Hindlimb muscle (tissue), 1 donor: ENCODE data around the gene AMBRA1. TPM values are rescaled to one million over a fixed set of nuclear protein-coding genes. Genes with fewer than 3 reads are reported as not detected.
"Not testable (repeated sequence)": the region's sequence is repeated elsewhere in the genome, so short reads cannot be mapped to it uniquely, and the experiment has no call there.

Experiments
- DNase-seq: peaks from one replicate; pipeline ENCODE4 v3.0.0-alpha.2; 2013
- polyA plus RNA-seq: library from polyadenylated mRNA; unstranded; fragments of 120-200 nt; gene quantifications from one replicate; pipeline ENCODE4 v1.2.1, GENCODE V29; 2013; ENCODE audit not compliant: insufficient read length

AMBRA1 gene
- polyA plus RNA-seq, 1 donor: 15.1 TPM

DNA sequence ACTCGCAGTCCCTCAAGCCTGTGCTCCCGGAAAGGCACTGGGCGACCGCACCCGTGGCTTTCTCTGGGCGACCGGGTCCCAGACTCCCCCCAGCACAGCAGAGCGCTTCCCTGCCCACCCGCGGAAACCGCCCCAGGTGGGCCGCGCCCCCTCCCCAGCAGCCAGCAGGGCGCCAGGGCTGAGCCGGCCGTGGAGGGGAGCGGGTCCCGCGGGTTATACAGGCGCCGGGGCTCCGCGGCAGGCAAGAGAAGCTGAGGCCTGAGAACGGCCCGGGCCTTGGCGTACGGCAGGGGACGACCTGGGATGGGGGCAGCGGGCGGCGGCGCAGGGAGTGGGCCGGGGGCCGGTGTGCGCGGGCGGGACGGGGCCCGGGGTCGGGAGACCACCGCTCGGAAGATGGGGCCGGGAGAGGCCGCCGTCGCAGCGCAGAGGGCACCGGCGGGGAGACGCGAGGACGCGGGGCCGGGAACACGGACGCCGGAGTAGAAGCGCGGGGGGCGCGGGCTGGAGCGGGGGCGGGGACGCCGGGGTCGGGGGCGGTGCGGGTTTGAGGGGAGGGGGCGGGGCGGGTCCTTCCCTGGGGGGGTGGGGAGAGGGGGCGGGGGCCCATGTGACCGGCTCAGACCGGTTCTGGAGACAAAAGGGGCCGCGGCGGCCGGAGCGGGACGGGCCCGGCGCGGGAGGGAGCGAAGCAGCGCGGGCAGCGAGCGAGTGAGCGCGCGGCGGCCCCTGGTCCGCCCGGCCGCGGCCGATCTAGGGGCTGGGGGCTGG lies 212.6 kb downstream of the AMBRA1 start, which contains the start of gene MDK:
Gene MDK, plus strand, starts transcription at position 622 of the 771 bp plus-strand sequence. CDS start 389 bp downstream, outside the sequence.
- no peak for DNase-seq

DNA sequence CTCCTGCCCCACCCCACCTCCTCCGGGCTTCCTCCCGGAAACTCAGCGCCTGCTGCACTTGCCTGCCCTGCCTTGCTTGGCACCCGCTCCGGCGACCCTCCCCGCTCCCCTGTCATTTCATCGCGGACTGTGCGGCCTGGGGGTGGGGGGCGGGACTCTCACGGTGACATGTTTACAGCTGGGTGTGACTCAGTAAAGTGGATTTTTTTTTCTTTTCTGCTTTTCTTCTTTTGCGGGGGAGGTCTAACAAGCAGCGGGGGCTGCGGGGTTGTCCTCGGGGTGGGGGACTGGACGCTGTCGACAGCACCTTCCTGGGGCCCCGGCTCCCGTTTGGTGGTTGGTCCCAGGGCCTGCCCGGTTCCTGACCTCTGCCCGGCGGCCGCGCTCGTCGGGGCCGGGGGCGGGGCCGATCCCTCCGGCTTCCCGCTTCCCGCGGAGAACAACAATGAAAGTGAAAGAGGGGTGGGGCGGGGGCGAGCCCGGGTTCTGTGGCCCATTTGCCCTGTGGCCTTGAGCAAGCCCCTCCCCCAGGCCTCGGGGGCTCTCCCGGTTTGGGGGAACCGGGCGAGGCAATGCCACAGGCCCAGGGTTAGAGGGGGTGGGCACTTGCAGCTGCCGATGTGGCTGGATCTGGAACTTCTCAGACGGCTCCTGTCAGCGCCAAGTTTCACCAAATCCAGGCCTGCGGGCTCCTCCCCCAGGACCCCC lies 213.3 kb downstream of the AMBRA1 start:
- DNase-seq: no peak

DNA sequence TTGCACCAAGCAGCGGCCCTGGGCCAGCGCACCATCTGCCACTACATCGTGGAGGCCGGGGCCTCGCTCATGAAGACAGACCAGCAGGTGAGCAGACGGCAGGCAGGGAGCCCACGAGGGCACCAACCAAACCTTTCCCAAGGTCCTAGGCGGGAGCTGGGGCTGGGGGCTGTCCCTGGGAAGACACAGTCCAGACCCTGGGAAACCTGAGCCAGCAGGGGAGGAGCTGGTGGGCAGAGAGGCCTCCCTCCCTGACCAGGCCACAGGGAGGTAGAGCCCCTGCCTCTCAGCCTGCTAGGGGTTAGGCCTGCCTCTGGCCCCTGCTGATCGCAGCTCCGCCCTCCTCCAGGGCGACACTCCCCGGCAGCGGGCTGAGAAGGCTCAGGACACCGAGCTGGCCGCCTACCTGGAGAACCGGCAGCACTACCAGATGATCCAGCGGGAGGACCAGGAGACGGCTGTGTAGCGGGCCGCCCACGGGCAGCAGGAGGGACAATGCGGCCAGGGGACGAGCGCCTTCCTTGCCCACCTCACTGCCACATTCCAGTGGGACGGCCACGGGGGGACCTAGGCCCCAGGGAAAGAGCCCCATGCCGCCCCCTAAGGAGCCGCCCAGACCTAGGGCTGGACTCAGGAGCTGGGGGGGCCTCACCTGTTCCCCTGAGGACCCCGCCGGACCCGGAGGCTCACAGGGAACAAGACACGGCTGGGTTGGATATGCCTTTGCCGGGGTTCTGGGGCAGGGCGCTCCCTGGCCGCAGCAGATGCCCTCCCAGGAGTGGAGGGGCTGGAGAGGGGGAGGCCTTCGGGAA lies 214.1 kb downstream of the AMBRA1 start:
- not testable (repeated sequence) for DNase-seq

DNA sequence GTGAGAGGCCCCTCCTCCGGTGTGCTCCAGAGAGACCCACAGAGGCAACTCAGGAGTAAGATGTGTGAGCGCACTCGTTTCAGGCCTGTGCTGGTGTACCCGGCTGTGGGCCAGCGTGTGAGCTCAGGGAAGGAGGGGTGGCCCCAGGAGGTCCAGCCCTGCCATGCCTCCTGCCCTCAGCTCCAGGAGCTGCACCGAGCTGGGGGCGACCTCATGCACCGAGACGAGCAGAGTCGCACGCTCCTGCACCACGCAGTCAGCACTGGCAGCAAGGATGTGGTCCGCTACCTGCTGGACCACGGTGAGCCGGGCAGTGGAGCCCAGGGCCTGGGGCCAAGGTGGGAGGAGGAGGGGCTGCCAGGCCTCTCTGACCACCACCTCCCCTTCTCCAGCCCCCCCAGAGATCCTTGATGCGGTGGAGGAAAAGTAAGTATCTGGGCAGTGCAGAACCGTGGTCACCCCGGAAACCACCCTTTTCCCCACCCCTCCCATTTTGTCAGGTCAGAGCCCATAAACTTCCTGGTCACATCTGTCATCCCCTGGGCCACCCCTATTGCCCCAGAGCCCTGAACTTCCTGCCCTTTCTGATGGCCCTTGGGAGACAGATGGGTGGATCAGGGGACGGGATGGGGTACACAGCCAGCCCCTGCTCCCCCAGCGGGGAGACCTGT lies 214.9 kb downstream of the AMBRA1 start:
- no peak for DNase-seq

DNA sequence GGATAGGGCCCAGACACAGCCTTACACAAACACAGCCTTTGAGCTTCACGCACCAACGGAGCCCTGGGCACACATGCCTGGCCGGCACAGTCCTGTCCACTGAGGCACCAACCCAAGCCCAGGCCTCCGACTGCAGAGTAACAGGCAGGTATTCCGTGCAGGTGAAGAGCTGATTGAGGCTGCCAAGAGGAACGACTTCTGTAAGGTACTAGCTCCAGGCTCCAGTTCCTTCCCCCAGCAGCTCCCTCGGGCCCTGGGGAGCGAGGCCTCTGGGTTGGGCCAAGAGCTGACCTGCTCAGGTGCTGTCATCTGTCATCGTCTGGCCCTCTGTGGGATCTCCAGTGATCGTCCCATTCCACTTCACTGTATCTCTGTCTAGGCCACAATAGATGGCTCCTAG lies 215.5 kb downstream of the AMBRA1 start:
- no peak for DNase-seq

DNA sequence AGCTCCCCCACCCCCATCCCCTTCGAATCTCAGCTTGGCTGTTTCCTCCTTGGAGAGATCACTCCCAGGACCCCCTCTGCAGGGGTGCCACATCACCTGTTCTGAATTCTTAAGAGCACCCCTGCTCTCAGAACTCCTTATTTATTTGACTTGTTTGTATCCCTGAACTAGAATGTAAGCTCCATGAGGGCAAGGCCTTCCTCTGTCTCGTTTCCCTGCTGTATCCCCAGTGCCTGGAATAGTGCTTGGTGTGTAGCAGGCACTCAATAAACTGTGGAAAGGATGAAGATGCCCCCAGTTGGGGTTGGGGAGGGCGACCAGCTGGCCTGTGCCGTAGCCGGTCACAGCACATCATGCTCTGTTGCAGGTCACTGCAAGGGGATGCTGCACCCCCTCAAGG lies 216.0 kb downstream of the AMBRA1 start:
- DNase-seq: no peak

DNA sequence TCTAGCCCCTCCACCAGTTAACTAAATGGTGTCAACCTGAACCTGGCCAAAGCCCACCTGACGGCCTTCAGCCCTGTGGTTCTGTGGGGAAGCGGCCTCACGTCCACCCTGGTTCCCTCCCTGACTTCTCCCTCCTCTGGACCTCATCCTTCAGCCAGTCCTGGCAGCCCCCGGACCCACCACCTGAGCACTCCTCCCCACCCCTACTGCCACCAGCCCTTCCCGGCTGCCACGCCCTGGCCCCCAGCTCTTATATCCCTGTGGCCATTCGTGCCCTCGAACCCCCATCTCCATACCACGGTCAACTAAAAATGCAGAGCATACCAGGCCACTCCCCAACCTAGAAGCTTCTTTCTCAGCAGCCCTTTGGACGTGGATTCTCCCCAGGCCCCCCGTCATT lies 216.5 kb downstream of the AMBRA1 start:
- no peak for DNase-seq

DNA sequence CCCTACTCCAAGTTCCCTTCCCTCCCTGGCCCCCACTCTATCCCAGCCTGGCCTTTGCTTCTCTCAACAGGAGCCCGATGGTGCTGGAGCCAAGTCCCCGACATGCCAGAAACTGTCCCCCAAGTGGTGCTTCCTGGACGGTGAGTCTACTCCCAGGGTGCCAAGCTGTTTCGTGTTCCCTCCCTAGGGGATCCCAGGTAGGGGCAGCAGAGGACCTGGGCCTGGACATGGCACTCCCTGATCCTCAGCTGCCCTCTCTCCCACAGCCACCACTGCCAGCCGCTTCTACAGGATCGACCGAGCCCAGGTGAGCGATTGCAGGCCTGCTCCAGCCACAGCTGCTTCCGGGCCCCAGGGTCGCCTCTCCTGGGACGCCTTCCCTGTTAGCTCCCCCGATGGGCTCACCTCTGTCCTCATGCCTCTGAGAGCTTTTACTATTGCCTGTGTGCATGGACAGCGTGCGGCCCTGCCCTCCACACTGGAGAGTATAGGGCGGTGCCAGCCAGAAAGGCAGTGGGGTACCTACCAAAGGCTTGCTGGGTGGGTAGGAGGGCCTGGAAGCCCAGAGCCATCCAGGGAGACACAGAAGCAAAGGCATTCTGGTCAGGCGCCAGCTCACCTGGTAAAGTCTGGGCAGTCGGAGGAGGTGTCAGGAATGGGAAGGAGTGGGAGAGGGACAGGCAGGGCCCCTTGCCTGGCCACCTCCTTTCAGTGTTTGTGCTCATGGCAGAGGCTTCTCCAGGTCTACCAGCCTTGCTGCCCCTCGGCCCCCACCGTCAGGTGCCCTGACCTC lies 217.4 kb downstream of the AMBRA1 start:
- DNase-seq: no peak

DNA sequence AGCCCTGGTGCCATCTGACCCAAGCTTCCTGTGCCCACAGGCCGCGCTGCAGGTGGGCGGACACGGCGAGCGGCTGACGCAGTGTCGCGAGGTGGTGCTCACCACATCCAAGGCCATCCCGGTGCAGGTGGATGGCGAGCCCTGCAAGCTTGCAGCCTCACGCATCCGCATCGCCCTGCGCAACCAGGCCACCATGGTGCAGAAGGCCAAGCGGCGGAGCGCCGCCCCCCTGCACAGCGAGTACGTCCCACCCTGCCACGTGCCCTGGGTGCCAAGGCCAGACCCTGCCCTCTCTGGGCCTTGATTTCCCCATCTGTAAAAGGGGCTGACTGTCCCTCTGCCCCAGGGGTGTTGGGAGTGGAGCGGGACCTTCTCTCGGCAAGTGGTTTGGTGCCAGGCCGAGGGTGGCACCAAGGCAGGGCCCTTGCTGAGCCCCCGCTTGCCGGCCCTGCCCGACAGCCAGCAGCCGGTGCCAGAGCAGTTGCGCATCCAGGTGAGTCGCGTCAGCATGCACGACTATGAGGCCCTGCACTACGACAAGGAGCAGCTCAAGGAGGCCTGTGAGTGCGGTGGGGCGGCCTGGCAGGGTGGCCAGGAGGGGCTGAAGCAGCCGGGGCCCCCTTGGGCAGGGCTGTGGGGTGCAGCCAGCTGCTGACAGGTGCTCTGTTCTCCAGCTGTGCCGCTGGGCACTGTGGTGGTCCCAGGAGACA lies 218.3 kb downstream of the AMBRA1 start:
- DNase-seq: no peak

DNA sequence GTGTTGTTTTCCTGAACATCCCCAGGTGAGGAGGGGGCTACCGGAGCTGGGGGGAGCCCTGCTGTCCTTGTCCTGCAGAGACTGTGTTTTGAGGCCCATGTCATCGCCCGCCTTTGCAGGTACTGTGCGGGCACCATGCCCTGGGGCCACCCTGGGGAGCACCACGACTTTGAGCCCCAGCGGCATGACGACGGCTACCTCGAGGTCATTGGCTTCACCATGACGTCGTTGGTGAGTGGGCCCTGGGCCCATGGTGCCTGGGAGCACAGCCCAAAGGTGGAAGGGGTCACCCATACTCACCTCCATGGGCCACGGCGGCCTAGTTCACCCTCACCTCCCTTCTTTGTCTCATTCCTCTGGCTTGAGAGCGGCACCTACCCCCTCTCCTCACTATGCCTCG lies 219.0 kb downstream of the AMBRA1 start:
- no peak for DNase-seq

DNA sequence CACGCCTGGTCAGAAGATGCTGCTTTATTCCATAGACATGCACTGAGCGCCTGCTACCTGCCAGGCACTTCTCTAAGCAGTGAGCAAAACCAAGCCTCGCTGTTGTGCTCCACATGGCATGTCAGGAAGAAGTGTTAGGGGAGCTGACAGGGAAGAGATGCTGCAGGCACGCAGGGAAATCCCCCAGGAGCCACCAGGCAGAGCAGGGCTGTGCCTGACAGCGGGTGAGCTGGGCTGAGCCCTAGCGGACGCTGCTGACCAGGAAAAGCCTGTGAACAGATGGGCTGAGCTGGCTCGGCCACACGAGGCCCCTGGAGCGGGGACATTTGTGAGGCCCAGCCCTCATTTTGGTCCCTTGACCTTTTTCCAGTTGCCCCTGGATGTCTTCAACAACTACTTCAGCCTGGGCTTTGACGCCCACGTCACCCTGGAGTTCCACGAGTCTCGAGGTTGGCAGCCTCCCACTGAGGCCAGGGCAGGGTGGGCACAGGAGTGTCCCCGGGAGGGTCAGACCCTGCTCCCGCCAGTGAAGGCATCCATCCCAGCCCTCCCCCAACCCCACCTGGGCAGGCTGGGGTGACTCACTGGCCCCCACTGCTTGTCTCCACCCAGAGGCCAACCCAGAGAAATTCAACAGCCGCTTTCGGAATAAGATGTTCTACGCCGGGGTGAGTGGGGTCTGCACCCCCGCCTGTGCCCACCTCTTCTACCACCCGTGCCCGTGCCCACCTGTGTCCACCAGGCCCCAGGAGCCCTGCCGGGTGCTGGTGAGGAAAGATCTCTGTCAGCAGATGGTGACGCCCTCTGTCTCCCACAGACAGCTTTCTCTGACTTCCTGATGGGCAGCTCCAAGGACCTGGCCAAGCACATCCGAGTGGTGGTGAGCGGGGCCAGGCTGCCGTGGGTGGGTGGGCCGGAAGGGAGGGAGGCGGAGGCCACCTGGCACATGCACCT lies 219.8 kb downstream of the AMBRA1 start:
- DNase-seq: no peak

DNA sequence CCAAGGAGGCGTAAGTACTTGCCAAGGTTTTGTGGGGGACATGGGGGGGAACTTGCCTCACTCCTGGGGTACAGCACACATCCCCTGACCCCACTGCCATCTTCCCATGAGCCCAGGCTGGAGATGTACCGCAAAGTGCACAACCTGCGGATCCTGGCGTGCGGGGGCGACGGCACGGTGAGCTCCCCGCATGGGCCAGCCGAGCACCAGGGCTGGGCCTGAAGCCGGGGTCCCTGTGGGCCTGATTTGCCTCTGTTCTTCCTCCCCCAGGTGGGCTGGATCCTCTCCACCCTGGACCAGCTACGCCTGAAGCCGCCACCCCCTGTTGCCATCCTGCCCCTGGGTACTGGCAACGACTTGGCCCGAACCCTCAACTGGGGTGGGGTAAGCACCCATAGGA lies 221.3 kb downstream of the AMBRA1 start:
- DNase-seq: not testable (repeated sequence)

DNA sequence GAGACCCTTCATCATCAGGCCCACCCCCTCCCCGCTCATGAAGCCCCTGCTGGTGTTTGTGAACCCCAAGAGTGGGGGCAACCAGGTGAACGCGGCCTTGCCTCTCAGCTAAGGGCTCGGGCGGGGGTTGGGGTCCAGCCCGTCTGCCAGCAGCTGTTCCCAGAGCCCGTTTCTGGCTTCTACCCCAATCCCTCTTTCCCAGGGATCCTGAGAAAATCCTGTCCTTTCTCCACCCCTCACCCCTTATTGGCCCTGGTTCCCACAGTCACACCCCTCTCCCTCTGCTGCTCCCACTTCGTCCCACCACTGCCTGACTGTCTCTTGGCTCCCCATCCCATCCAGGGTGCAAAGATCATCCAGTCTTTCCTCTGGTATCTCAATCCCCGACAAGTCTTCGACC lies 221.7 kb downstream of the AMBRA1 start:
- DNase-seq: no peak

DNA sequence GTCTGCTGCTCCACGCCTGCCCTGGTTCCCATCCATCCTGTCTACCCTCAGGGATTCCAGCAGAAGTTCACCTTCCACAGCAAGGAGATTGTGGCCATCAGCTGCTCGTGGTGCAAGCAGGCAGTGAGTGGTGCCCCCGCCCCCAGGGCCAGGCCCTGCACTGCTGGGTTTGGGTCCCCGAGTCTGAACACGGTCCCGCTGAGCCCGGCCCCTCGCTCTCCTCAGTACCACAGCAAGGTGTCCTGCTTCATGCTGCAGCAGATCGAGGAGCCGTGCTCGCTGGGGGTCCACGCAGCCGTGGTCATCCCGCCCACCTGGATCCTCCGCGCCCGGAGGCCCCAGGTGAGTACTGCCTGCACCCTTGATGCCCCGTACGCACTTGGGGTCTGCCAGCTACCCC lies 222.6 kb downstream of the AMBRA1 start:
- not testable (repeated sequence) for DNase-seq

DNA sequence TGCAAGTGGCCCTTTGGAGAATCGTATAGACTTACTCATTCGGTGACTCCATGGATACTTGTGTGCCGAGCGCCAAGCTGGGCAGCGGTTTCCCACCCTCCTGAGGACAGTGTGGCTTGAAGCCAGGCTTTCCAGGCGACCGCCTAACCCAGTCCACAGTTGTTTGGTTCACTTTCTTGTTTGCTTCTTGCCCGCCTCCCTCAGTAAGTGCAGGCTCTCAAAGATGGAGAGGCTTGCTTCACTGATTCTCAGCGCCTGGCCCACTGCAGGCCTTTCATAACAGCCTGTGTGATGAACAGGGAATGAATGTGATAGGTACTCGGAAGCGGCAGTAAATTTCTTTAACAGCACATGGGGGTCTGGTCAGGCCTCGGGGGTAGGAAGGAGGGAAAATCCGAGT lies 223.6 kb downstream of the AMBRA1 start:
- no peak for DNase-seq

DNA sequence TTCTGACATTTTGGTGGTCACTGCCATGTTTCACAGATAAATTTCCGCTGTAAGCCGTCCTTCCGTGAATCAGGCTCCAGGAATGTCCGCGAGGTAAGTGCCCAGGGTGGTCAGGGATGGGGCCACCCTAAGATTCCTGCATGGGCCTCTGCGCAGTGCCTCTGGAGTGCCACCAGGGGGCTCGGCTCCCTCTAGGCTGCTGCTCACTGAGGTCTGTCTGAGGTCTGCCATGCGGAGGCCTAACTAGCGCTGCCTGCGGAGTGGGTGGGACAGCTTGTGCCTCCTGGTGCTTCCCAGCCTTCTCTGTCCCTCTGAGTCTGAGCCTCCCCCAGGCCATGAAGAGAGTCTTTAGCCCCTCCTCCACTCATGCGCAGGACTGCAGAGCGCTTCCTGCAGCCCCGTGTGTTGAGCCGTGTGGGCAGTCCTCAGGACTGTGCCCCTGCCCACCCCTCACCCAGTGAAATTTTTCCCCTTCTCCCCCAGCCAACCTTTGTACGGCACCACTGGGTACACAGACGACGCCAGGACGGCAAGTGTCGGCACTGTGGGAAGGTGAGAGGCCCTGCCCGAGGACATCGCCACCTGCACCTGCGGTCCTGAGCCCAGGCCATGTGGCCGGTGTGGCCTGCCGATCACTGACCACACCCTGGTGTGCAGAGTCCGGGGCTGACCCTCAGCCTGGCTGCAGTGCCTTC lies 224.2 kb downstream of the AMBRA1 start:
- DNase-seq: no peak

DNA sequence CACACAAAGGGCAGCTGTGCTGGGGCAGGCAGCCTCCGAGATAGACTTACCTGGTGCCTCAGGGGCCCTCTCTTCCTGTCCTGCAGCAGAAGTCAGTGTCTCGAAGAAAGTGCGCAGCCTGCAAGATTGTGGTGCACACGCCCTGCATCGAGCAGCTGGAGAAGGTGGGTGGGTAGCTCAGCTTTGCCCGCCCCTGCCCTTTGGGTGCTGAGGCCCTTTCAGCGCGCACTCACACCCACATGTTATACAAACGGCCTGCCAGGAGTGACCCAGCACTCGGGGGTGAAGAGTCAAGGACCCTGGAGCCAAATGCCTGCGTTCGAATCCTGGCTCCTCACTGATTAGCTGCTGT lies 225.9 kb downstream of the AMBRA1 start:
- no peak for DNase-seq

DNA sequence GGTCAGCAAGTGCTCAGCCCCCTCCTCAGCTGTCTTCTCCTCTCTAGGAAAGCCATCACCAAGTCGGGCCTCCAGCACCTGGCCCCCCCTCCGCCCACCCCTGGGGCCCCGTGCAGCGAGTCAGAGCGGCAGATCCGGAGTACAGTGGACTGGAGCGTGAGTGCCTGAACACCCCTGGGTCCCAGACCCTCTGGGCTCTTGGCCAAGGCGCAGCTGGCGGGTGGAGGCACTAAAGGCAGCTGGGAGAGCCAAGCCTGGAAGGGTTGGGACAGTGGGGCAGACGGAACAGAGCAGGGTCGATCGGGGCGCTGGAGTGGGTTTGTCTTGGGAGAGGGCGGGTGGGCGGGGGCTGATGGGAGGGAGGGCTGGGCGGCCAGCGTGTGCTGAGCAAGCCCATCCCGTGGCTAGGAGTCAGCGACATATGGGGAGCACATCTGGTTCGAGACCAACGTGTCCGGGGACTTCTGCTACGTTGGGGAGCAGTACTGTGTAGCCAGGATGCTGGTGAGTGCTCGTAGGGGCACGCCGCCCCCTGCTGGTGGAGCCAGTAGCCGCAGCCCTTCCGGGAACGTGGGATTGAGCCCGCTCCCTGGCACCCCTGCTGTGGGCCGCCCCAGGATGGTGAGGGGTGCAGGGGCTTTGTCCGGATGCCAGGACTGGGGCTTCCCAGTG lies 226.4 kb downstream of the AMBRA1 start:
- DNase-seq: peak; percentile 78

DNA sequence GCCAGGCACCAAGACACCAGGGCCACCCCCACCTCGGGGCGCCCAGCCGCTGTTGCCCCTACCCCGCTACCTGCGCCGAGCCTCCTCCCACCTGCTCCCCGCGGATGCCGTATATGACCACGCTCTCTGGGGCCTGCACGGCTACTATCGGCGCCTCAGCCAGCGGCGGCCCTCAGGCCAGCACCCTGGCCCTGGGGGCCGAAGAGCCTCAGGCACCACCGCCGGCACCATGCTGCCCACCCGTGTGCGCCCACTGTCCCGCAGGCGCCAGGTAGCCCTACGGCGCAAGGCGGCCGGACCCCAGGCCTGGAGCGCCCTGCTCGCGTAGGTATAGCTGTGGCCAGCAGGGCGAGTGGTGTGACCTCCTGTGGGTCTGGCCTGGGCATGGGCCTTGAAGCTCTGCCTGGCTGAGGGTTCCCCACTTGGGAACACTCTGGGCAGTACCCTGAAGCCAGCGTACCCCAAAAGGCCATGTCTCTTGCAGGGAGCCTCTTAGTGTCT lies 227.1 kb downstream of the AMBRA1 start:
- DNase-seq: no peak
